ENCODE results near the gene GUK1. TPM values are rescaled to one million over a fixed set of nuclear protein-coding genes. Genes with fewer than 3 reads are reported as not detected.

The GUK1 gene
- total and polyA plus RNA-seq, 4 donors, result 167 to 396 (median 347) TPM

DNA sequence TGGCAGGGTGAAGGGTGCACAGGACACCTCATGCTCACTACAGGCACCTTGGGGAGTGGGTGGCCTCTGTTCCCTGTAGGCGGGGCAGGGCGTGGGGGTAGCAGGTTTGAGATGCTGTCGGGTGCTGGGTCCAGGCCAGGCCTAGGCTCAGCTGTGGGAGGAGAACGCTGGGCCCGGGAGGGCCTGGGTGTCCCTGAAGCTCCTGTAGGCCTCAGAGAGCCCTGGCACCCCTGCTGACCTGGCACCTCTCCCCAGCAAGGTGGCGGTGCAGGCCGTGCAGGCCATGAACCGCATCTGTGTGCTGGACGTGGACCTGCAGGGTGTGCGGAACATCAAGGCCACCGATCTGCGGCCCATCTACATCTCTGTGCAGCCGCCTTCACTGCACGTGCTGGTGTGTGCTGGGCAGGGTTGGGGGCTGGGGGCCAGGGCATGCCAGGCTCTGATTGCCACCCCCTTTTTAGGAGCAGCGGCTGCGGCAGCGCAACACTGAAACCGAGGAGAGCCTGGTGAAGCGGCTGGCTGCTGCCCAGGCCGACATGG lies 7.1 kb downstream of the GUK1 start:
- H3K27me3 ChIP-seq (ENCODE audit: control insufficient read depth, insufficient read depth, low read length), result no peaks in the 10 kb centered on the region
- H3K9me3 ChIP-seq (ENCODE audit: control insufficient read depth, insufficient read depth, low read length), result no peaks in the 10 kb centered on the region
- 97% methylated on average over 20 of the region's 20 CpGs for WGBS (ENCODE audit: insufficient coverage)
- DNase-seq (ENCODE audit: low read depth in 4 of 6, low spot score in 6 of 6), result no peak
- peaks cover 95% of the 10 kb centered on the region for H3K36me3 ChIP-seq (ENCODE audit: control insufficient read depth, insufficient read depth, low read length)
- H3K4me1 ChIP-seq (ENCODE audit: control insufficient read depth, insufficient read depth, low read length), result peaks cover 56% of the 10 kb centered on the region
- no peak overlapping the region for H3K27ac ChIP-seq (ENCODE audit: low read depth, low read length)
- H3K4me3 ChIP-seq (ENCODE audit: low read depth, low read length), result no peak overlapping the region

DNA sequence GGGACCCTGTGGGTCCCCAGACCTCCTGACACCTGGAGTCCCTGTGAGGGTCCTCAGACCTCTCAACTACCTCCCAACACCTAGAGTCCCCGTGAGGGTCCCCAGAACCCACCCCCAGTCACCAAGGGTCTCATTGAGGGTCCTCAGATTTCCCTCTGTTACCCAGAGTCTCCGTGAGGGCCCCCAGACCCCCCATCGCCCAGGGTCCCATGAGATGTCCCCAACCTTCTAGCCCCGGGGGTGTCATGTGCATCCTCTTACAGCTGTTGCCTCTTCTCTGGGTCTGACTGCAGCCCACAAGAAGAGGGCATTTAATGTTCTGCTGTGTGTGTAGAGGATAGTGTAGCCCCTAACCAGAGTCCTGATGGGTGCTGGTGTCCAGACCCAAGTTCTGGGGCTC lies 7.7 kb downstream of the GUK1 start:
- Histone ChIP-seq H3K36me3 (ENCODE audit: control insufficient read depth, insufficient read depth, low read length) (peaks cover 95% of the 10 kb centered on the region), H3K4me1 (ENCODE audit: control insufficient read depth, insufficient read depth, low read length) (peaks cover 51% of the 10 kb centered on the region), H3K4me3 (ENCODE audit: low read depth, low read length) (no peak overlapping the region), H3K27ac (ENCODE audit: low read depth, low read length) (no peak overlapping the region), H3K9me3 (ENCODE audit: control insufficient read depth, insufficient read depth, low read length) (no peaks in the 10 kb centered on the region), H3K27me3 (ENCODE audit: control insufficient read depth, insufficient read depth, low read length) (no peaks in the 10 kb centered on the region)
- DNase-seq (ENCODE audit: low read depth in 4 of 6, low spot score in 6 of 6), result no peak
- WGBS (ENCODE audit: insufficient coverage), result 96% methylated on average over 4 of the region's 4 CpGs

DNA sequence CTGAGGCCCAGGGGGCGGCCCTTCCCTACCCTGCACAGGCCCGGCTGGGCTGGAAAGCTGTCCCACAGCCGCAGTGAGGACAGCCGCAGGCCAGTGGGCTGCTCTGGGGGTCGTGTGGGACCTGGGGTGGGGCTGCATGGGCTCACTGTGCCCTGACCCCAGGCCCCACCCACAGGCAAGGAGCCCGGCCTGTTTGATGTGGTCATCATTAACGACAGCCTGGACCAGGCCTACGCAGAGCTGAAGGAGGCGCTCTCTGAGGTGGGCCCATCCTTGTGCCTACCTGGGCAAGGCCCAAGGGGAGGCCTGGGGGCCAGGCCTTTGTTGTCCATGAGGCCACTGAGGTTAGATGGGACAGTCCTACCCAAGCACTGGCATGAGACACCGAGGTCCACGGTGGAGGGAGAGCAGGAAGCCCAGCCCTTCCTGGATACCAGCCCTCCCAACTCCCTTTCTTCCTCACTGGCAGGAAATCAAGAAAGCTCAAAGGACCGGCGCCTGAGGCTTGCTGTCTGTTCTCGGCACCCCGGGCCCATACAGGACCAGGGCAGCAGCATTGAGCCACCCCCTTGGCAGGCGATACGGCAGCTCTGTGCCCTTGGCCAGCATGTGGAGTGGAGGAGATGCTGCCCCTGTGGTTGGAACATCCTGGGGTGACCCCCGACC lies 8.2 kb downstream of the GUK1 start:
- Histone ChIP-seq H3K4me3 (ENCODE audit: low read depth, low read length) (no peak overlapping the region), H3K27me3 (ENCODE audit: control insufficient read depth, insufficient read depth, low read length) (no peaks in the 10 kb centered on the region), H3K9me3 (ENCODE audit: control insufficient read depth, insufficient read depth, low read length) (no peaks in the 10 kb centered on the region), H3K4me1 (ENCODE audit: control insufficient read depth, insufficient read depth, low read length) (peaks cover 45% of the 10 kb centered on the region), H3K27ac (ENCODE audit: low read depth, low read length) (no peak overlapping the region), H3K36me3 (ENCODE audit: control insufficient read depth, insufficient read depth, low read length) (peaks cover 93% of the 10 kb centered on the region)
- 75% methylated on average over 17 of the region's 18 CpGs for WGBS (ENCODE audit: insufficient coverage)
- no peak for DNase-seq (ENCODE audit: low read depth in 4 of 6, low spot score in 6 of 6)

DNA sequence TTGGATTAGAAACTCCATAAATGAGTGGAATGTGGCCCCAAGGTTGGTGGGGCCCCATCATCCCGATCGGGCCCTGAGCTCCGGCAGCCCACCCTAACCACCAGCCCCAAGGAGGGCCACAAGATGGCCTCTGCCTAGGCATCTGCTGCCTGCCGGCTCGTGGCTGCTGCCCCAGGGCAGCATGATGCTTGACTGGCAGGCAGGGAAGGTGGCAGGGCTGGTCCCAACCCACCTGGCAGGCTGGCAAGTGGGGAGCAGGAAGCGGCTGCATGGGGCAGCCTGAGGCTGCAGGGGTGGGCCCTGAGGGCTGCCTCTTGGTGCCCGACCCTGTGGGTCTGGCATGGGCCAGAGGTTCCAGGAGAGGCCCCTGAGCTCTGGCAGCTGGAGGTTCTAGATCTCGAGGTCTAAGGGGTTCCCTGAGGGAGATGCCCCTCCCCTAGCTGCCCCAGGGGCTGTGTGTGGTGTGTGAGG lies 8.9 kb downstream of the GUK1 start:
- H3K9me3 ChIP-seq (ENCODE audit: control insufficient read depth, insufficient read depth, low read length), result no peaks in the 10 kb centered on the region
- H3K4me1 ChIP-seq (ENCODE audit: control insufficient read depth, insufficient read depth, low read length), result peaks cover 41% of the 10 kb centered on the region
- H3K27me3 ChIP-seq (ENCODE audit: control insufficient read depth, insufficient read depth, low read length), result no peaks in the 10 kb centered on the region
- no peak overlapping the region for H3K4me3 ChIP-seq (ENCODE audit: low read depth, low read length)
- 83% methylated on average over 7 of the region's 8 CpGs for WGBS (ENCODE audit: insufficient coverage)
- no peak for DNase-seq (ENCODE audit: low read depth in 4 of 6, low spot score in 6 of 6)
- H3K27ac ChIP-seq (ENCODE audit: low read depth, low read length), result peak overlapping the region; percentile 40
- H3K36me3 ChIP-seq (ENCODE audit: control insufficient read depth, insufficient read depth, low read length), result peaks cover 88% of the 10 kb centered on the region

DNA sequence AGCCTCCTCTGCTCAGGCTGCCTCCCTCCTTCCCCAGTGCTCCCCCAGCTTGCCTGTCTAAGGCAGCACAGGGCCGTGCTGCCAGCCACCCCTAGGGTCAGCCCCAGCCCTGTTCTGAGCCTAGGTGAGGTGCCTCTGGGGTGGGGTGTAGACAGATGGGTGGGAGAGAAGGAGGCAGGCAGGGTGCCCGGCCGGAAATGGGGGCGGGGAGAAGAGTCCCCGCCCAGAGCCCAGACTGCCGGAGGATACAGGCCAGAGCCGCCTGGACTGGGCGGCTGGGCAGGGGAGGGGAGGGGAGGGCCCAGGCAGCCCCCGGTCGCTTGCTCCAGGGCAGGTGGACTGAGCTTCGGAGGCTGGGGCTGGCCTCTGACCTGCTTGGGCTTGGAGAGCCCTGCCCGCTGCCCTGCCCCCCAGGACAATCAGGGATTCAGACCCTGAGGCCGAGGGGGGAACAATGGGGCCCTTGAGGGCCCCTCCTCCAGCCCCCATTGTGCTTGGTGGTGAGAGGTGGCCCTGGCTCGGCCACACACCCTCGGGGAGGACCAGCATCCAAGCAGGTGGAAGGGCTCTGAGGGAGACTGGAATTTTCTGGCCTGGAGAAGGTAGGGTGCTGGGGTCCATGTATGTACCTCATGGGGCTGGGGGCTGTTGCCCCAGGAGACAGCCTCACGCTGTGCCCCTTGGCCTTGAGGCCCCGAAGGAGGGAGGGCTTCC lies 9.5 kb downstream of the GUK1 start, which contains the start of gene GJC2:
GJC2 (plus strand) TSS at position 525 of the 714 bp plus-strand sequence. CDS start 7,829 bp downstream, outside the sequence.
- no peak for DNase-seq (ENCODE audit: low read depth in 4 of 6, low spot score in 6 of 6)
- H3K9me3 ChIP-seq (ENCODE audit: control insufficient read depth, insufficient read depth, low read length), result no peaks in the 10 kb centered on the region
- no peaks in the 10 kb centered on the region for H3K27me3 ChIP-seq (ENCODE audit: control insufficient read depth, insufficient read depth, low read length)
- peaks cover 39% of the 10 kb centered on the region for H3K4me1 ChIP-seq (ENCODE audit: control insufficient read depth, insufficient read depth, low read length)
- H3K36me3 ChIP-seq (ENCODE audit: control insufficient read depth, insufficient read depth, low read length), result peaks cover 83% of the 10 kb centered on the region
- H3K4me3 ChIP-seq (ENCODE audit: low read depth, low read length), result no peak within 1 kb of the TSS
- WGBS (ENCODE audit: insufficient coverage), result 50% methylated on average over 16 of the region's 17 CpGs
- H3K27ac ChIP-seq (ENCODE audit: low read depth, low read length), result peak within 1 kb of the TSS; percentile 40

DNA sequence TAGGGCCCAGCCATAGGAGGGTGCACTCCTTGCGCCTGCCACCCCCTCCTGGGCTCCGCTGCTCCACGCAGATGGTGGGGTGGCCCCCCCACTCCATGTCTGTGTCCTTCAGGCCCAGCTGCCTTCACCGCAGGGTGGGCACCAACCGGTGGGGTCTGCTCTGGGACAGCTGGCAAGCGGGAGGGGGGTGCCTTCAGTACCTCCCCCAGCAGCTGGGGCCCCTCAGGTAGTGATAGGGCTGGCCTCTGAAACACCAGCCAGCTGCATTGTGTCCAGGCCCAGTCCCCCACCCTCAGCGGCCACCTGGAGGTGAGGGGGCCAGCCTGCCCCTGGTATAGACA lies 10.0 kb downstream of the GUK1 start:
- no peak for DNase-seq (ENCODE audit: low read depth in 4 of 6, low spot score in 6 of 6)
- Histone ChIP-seq H3K4me1 (ENCODE audit: control insufficient read depth, insufficient read depth, low read length) (peaks cover 41% of the 10 kb centered on the region), H3K4me3 (ENCODE audit: low read depth, low read length) (no peak overlapping the region), H3K27ac (ENCODE audit: low read depth, low read length) (peak overlapping the region; percentile 40), H3K27me3 (ENCODE audit: control insufficient read depth, insufficient read depth, low read length) (no peaks in the 10 kb centered on the region), H3K36me3 (ENCODE audit: control insufficient read depth, insufficient read depth, low read length) (peaks cover 80% of the 10 kb centered on the region), H3K9me3 (ENCODE audit: control insufficient read depth, insufficient read depth, low read length) (no peaks in the 10 kb centered on the region)
- WGBS (ENCODE audit: insufficient coverage), result 69% methylated on average over 7 of the region's 7 CpGs

DNA sequence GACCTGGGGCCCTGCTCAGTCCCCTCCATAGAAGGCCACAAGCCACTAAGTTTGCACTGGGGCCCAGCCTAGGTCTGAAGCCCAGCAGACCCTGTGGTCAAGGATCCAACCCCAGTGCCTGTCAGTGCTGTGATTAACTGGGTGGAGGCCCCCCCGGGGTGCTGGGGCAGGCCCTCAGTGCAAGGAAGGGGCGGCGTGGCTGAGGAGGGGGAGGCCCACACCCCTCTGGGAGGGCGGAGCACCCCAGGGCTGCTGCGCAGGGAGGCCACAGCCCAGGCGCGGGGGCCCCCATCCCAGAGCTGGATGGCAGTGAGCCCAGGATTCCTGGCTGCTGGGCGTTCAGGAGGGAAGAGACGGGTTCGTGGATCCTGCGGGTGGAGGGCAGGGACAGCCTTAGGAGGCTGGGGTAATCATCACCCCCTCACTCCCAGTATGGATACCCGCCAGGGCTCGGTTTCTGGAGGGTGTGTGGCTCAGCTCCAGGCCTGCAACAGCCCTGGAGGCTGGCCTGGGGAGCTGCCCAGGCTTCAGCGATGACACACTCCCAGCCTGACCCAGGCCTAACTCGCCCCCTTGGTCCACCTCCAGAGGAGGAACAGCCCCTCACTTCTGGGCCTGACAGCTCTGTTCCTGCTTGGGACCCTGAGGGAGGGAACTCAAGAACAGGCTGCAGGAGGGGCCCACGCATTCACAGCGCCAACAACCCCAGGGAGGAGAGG lies 10.5 kb downstream of the GUK1 start:
- 62% methylated on average over 13 of the region's 17 CpGs for whole genome bisulfite sequencing (ENCODE audit: insufficient coverage)
- H3K4me1 ChIP-seq (ENCODE audit: control insufficient read depth, insufficient read depth, low read length), result peaks cover 43% of the 10 kb centered on the region
- no peak overlapping the region for H3K4me3 ChIP-seq (ENCODE audit: low read depth, low read length)
- H3K27ac ChIP-seq (ENCODE audit: low read depth, low read length), result peak overlapping the region; percentile 40
- no peaks in the 10 kb centered on the region for H3K27me3 ChIP-seq (ENCODE audit: control insufficient read depth, insufficient read depth, low read length)
- no peaks in the 10 kb centered on the region for H3K9me3 ChIP-seq (ENCODE audit: control insufficient read depth, insufficient read depth, low read length)
- H3K36me3 ChIP-seq (ENCODE audit: control insufficient read depth, insufficient read depth, low read length), result peaks cover 76% of the 10 kb centered on the region
- DNase-seq (ENCODE audit: low read depth in 4 of 6, low spot score in 6 of 6), result peak in 1 of 6 donors; percentile 57

DNA sequence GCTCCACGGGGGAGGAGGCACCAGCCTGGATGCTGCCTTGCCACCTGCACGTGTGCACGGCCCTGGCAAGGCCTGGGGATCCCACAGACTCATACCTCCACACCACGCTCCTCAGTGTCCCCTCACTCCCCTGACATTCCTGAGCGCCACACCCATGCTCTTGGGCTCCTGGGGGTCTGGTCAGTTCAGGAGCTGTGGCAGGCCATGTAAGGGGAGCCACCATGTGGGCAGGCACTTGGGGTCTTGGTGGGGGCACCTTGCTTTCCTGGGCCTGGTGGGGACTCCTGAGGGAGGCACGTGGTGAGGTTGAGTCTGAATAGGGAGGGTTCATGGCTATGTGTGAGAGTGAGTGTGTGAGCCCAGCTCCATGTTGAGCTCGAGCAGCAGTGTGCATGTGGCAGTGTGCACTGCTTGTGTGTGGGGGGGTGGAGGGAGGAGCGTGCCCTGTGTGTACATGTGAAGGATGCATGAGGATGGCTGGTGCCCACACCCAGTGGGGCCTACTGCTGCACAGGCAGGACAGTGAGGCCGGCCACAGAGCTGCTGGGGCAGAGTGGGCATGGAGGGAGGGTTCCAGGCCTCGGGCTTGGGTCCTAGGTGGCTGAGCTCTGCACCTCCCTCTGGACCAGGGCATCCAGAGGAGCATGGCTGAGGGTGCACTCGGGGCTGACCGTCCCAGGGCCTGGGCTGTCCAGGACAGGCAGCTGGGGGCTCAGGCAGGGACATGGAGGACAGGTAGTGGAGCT lies 11.3 kb downstream of the GUK1 start:
- Histone ChIP-seq H3K27me3 (ENCODE audit: control insufficient read depth, insufficient read depth, low read length) (no peaks in the 10 kb centered on the region), H3K4me1 (ENCODE audit: control insufficient read depth, insufficient read depth, low read length) (peaks cover 43% of the 10 kb centered on the region), H3K9me3 (ENCODE audit: control insufficient read depth, insufficient read depth, low read length) (no peaks in the 10 kb centered on the region), H3K27ac (ENCODE audit: low read depth, low read length) (no peak overlapping the region), H3K4me3 (ENCODE audit: low read depth, low read length) (no peak overlapping the region), H3K36me3 (ENCODE audit: control insufficient read depth, insufficient read depth, low read length) (peaks cover 69% of the 10 kb centered on the region)
- no peak for DNase-seq (ENCODE audit: low read depth in 4 of 6, low spot score in 6 of 6)
- 85% methylated on average over 9 of the region's 12 CpGs for WGBS (ENCODE audit: insufficient coverage)
